HG03045 (cell line): ENCODE results near the gene CRY1.

ENCODE experiments used
- ATAC-seq: cut with Tn5 transposase; IDR thresholded peaks from one replicate; pipeline ENCODE4 v1.9.1; 2021; ENCODE audit warnings: mild to moderate bottlenecking, moderate library complexity; ENCODE audit not compliant: unreplicated experiment

CRY1 gene

GRCh38 chr12:106974511-106974910 lies 118.8 kb downstream of the CRY1 start:
- no peak for ATAC-seq

GRCh38 chr12:106973545-106973944 lies 119.8 kb downstream of the CRY1 start:
- no peak for ATAC-seq

DNA sequence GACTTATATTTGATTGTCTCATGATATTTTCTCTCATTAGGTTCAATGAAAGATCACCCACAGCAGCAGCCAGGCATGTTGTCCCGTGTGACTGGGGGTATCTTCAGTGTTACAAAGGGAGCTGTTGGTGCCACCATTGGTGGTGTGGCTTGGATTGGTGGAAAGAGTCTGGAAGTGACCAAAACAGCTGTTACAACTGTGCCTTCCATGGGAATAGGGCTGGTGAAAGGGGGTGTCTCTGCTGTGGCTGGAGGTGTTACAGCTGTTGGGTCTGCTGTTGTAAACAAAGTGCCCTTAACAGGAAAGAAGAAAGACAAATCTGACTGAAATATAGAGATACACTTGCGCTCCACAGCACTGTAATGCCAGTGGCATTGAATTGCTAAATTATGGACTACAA lies 122.3 kb downstream of the CRY1 start:
- ATAC-seq, result no peak

- no peak for ATAC-seq
Observed at GRCh38 chr12:106964526-106964925, 128.8 kb downstream of the CRY1 start.

DNA sequence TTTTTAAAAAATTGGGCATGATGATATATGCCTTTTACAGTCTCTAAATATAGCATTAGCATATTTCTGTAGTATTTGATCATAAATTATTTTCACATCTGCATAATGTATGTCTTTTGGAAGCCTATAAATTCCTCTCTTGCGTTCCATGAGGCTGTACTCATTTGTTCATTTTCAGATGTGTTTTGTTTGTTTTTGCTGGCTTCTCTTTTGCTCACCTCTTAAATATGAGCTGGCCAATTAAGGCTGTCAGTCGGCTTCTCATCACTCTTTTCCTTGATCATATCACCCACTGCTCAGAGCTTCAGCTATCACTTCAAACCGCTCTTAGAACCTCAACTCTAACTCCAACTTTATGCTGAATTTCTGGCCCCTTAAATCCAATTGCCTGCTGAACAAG lies 131.1 kb downstream of the CRY1 start:
- ATAC-seq, result no peak

DNA sequence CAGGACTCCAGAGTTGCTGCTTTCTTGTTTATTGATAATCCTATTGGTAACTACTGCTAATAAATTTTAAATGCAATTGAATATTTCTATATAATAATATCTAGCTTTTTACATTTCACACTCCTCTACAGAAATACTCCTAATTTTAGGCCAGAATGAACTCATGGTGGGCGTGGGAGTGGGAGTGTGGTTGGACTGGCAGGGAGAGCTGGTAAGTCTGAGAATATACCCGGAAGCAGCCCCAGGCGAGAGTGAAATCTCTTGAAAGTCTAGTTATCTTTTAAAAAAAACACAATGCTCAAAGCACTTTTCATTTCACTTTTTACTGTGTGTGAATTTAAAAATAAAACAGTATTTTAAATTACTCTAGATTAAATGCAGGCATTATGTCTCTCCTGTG lies 132.9 kb downstream of the CRY1 start:
- ATAC-seq, result no peak

DNA sequence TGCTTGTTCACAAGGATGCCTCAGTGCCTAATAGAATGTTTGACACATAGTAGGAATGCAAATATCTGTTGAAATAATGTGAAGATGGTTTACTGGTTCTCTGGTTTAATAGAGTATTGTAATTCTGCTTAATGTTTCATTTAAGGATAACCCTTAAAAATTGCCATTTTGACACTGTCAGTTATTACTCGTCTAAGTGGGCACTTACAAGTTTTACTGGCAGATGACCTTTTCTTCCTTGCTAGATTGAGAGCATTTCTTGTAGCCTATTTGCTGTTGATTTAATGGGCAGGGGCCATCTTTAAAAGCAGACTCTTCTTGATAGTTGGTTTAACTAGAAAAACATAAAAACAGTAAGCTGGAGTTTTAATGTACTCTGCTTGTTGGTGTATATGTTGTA lies 135.8 kb downstream of the CRY1 start:
- no peak for ATAC-seq

- peak; percentile 40 for ATAC-seq
Observed at GRCh38 chr12:106956048-106956578, 137.2 kb downstream of the CRY1 start.

DNA sequence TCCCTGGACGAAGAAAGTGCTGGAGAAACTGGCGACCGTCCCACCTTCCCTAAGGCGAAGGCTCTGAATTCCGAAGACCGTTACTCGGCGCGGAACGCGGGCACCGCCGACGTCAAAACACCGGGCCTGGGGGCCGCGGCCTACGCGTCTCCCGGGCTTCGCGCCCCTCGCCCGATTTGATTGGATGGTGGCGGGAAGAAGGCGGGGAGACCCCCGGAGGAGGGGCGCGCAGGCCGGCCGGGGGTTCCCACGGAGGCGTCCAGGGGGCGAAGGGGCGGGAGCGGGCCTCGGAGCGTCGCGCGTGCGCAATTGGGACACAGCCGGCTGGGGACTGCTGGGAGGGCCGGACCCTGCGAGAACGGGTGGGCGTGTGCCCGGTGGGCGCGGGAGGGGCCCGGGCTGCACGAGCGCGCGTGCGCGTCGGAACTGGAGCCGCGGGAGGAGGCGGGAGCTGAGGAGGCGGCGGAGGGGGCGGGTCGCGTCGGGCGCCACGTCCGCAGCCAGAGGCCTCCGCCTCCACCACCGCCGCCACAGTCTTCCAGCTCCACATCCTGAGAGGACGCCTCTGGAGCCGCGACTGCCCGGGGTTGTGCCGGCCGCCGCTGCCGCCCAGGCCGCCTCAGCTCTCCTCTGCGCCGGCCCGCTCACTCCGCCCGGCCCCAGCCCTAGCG lies 137.8 kb downstream of the CRY1 start, which contains the start of gene TMEM263:
TSS of gene TMEM263 (plus strand) at position 531 of the 671 bp plus-strand sequence. CDS start 11,210 bp downstream, outside the sequence.
- peak; percentile 82 for ATAC-seq

GRCh38 chr12:106954462-106955376 lies 138.6 kb downstream of the CRY1 start:
- no peak for ATAC-seq

DNA sequence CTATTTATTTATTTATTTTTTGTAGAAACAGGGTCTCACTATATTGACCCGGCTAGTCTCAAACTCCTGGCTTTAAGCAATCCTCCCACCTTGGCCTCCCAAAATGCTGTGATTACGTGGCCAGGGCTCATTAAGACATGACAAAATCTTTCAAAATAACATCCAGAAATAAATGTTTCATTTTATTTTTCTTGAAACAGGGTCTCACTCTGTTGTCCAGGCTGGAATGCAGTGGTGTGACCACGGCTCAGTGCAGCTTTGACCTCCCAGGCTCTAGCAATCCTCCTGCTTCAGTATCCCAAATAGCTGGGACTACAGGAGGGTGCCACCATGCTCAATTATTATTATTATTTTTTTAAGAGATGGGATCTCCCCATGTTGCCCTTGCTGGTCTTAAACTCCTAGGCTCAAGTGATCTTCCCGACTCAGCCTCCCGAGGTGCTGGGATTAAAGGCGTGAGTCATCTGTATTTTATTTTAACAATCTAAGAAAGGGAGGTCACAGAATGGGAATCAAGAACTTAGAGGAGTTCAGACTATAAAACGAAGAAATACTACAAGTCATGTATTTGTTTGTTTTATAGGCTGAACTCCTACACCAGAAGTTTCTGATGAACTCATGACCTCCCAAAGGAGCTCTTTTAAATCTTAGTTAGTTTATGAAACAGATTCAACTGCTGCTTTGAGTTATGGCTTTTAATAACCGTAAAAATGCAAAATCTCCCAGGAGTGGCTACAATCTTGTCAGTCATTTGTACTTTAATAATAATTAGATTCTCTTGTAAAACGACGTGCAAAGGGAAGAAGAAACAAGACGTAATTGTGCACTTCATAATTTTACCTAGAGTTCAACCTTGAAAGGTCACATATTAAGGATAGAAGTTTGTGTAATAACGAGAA lies 139.7 kb downstream of the CRY1 start:
- no peak for ATAC-seq

DNA sequence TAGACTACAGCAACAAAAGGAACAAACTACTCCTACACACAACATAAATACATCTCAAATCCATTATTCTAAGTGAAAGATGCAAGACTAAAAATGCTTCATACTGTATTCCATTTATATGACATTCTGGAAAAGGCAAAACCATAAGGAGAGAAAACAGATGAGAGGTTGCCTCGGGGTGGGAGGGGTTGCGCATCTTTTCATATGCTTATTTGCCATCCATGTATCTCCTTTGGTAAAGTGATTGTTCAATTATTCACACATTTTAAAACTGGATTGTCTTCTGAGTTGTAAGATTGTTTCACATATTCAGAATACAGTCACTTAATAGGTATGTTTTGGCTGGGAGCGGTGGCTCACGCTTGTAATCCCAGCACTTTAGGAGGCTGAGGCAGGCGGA lies 142.8 kb downstream of the CRY1 start:
- no peak for ATAC-seq

- ATAC-seq, result no peak
Observed at GRCh38 chr12:106947461-106947860, 145.9 kb downstream of the CRY1 start.

GRCh38 chr12:106945261-106945851 lies 148.0 kb downstream of the CRY1 start:
- ATAC-seq, result no peak

DNA sequence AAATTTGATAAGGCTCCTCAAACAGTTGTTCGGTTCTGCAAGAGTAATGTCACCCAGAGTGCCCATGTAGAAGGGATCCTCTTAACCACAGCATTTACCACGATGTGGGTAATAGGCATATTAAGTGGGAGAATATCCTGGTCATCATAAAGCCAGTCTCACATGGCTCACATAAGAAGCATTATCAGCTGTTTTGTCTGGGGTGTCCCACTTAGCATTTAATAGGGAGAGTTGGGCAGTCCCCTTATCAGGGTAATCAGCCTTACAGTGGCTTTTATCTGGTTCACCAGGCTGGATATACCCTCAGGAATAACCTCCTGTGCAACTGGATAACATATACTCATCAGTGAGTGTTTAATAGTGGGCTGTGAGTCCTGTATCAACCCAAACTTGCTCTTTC lies 150.6 kb downstream of the CRY1 start:
- ATAC-seq, result no peak

DNA sequence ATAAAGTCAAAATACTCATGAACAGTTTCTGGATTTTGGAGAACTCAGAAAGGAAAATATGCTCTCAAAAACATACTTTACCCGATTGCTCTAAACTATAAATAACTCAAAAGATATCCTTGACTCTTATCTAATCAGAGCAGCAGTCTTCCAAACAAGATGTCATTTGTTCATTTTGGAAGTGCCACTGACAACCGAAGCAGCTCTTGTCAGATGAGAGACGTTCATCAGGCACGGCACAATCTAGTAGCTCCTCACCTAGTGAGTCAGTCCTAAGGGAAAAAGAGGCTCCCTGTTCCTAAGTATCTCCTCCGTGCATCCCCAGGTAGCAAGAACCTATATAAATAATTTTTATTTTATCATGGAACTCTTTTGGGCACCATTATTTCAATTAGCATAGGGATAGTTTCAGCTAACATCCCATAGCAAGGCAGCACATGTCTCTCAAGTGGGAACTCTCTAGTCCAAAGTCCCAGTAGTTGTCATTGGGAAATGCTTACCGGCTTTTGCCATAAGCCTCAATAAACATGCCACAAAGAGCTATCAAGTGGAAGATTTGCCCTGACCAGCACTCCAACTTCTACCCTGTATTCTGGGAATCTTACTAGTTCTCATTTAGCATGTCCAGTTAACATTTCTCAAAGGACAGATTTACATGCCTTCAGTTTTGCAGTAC lies 151.7 kb downstream of the CRY1 start:
- no peak for ATAC-seq
